GM23338 (cell line): Measurements from ENCODE around the gene C15orf62. TPM values are rescaled to one million over a fixed set of nuclear protein-coding genes. Genes with fewer than 3 reads are reported as not detected.

Source experiments
- polyA plus RNA-seq: library from polyadenylated mRNA; unstranded; fragments of >200 nt; fragmentation: Nextera tagmentation; extraction: Ambion mirVana; gene quantifications from 2 replicates; pipeline ENCODE4 v1.2.1, GENCODE V29; 2016
- small RNA-seq: library from RNA; depleted of rRNA; stranded (forward); fragments of <200 nt; gene quantifications from one replicate; pipeline ENCODE3, GENCODE V24; 2014; ENCODE audit warnings: low replicate concordance
- total RNA-seq: library from RNA; depleted of rRNA; stranded (reverse); fragments of >200 nt; shearing (Covaris generic); gene quantifications from 2 replicates; pipeline ENCODE4 v1.2.3, GENCODE V29; 2014; rRNA removed

C15orf62 gene
- total and polyA plus RNA-seq, 2 experiments from 2014 or later, result 0.16 to 0.80 TPM

Small RNA genes lying within 50 kb of the gene (small RNA-seq; reads per million reads assigned to genes)
- not detected for gene SUMO2P15

Other genes starting within 250 kb of the C15orf62 start
- 15.4 and 16.9 TPM in 2 replicates for gene CCDC32, start 204.9 kb upstream of the C15orf62 start, total RNA-seq
- 12.2 and 13.8 TPM in 2 replicates for gene CCDC32, start 204.9 kb upstream of the C15orf62 start, polyA plus RNA-seq
- gene RPUSD2, start 200.7 kb upstream of the C15orf62 start, total RNA-seq, result 23.3 and 25.5 TPM in 2 replicates
- 21.2 and 22.0 TPM in 2 replicates for gene RPUSD2, start 200.7 kb upstream of the C15orf62 start, polyA plus RNA-seq
- gene KNL1, start 175.7 kb upstream of the C15orf62 start, total RNA-seq, result 43.2 and 46.2 TPM in 2 replicates
- gene KNL1, start 175.7 kb upstream of the C15orf62 start, polyA plus RNA-seq, result 16.7 and 18.5 TPM in 2 replicates
- 19.4 and 20.3 TPM in 2 replicates for gene RAD51, start 74.8 kb upstream of the C15orf62 start, total RNA-seq
- 19.5 and 26.2 TPM in 2 replicates for gene RAD51, start 74.8 kb upstream of the C15orf62 start, polyA plus RNA-seq
- 16.4 and 17.0 TPM in 2 replicates for gene RMDN3, start 14.7 kb upstream of the C15orf62 start, total RNA-seq
- 13.0 and 15.6 TPM in 2 replicates for gene RMDN3, start 14.7 kb upstream of the C15orf62 start, polyA plus RNA-seq
- 44.2 and 45.4 TPM in 2 replicates for gene GCHFR, start 5.9 kb upstream of the C15orf62 start, total RNA-seq
- gene GCHFR, start 5.9 kb upstream of the C15orf62 start, polyA plus RNA-seq, result 38.9 and 40.2 TPM in 2 replicates
- gene ZFYVE19, start 37.1 kb downstream of the C15orf62 start, total RNA-seq, result 22.7 and 23.5 TPM in 2 replicates
- gene ZFYVE19, start 37.1 kb downstream of the C15orf62 start, polyA plus RNA-seq, result 8.5 and 9.8 TPM in 2 replicates
- gene DNAJC17, start 37.5 kb downstream of the C15orf62 start, total RNA-seq, result 23.0 and 35.0 TPM in 2 replicates
- 77.6 and 81.6 TPM in 2 replicates for gene DNAJC17, start 37.5 kb downstream of the C15orf62 start, polyA plus RNA-seq
- gene PPP1R14D, start 58.7 kb downstream of the C15orf62 start, total RNA-seq, result not detected in 2 replicates
- not detected in 2 replicates for gene PPP1R14D, start 58.7 kb downstream of the C15orf62 start, polyA plus RNA-seq
- 209 and 253 TPM in 2 replicates for gene SPINT1, start 74.1 kb downstream of the C15orf62 start, total RNA-seq
- gene SPINT1, start 74.1 kb downstream of the C15orf62 start, polyA plus RNA-seq, result 38.6 and 41.3 TPM in 2 replicates
- gene RHOV, start 104.3 kb downstream of the C15orf62 start, total RNA-seq, result 2.9 and 4.7 TPM in 2 replicates
- gene RHOV, start 104.3 kb downstream of the C15orf62 start, polyA plus RNA-seq, result 3.0 and 4.4 TPM in 2 replicates
- 39.4 and 42.5 TPM in 2 replicates for gene VPS18, start 124.5 kb downstream of the C15orf62 start, total RNA-seq
- 4.7 and 5.9 TPM in 2 replicates for gene VPS18, start 124.5 kb downstream of the C15orf62 start, polyA plus RNA-seq
- 0.31 and 0.62 TPM in 2 replicates for gene DLL4, start 159.4 kb downstream of the C15orf62 start, total RNA-seq
- 0.64 and 0.99 TPM in 2 replicates for gene DLL4, start 159.4 kb downstream of the C15orf62 start, polyA plus RNA-seq
- 112 and 124 TPM in 2 replicates for gene CHAC1, start 183.5 kb downstream of the C15orf62 start, total RNA-seq
- gene CHAC1, start 183.5 kb downstream of the C15orf62 start, polyA plus RNA-seq, result 73.0 and 74.4 TPM in 2 replicates